RCC 7860 (cell line): ENCODE measurements around the gene TLE3.

Source experiments
- DNase-seq: peaks from one replicate; pipeline ENCODE4 v3.0.0-alpha.2; 2015; ENCODE audit warnings: low spot score
- FAIRE-seq: peaks from 2 replicates; lab custom pipeline; 2012; peaks lifted over from hg19 to GRCh38; lab: Jason Lieb, UNC

The TLE3 gene

GRCh38 chr15:70066004-70066403 lies 31.7 kb downstream of the TLE3 start:
- FAIRE-seq (no peak), DNase-seq (no peak)

DNA sequence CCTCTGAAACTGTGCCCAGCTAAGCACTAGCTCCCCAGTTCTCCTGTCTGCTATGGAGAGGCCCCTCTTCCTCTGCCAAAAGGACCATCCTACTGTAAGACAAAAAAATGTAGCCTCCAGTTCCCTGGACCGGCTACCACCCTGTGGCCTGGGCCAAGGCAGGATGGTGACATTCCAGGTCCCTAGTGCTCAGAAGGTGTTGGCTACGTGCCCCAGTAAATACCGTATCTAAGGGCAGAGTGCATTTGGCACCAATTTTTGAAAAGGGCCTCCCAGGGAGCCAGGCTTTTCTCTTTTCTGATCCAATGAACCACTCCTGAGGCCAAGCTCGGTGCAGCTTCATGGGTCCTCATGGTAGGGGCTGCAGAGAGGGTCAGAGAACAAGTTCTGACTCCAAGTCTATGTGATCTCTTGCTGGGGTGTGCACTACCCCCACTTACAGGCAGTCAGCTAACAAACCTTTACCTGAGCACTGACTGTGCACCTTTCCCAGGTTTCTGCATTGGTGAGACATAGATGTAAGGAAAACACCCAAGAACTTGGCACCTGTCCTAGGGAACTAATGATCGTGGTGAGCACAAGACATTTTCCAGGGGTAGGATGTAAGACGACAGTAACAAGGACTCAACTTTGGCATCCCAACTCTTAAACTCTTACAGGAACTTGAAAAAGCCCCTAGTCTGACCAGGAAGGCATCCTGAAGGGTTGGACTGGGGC lies 32.6 kb downstream of the TLE3 start:
- DNase-seq: no peak
- no peak for FAIRE-seq

DNA sequence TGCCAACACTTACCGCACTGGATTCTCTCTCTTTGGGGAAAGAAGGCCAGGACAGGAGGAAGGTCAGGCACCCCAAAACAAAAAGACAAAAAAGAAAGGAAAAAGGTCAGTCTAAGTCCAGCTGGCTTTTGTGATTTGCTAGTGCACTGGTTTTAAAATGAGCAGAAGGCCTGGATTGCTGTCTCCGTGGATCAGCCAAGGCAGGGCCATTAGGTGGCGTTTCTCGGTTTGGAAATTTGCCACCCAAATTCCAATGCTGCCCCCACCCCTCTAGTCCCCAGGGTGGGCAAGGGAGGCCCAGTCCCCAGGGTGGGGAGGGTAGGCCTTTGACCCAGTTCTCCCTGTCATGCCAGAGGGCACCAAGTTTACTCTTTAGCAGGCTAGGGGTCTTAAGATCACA lies 33.3 kb downstream of the TLE3 start:
- no peak for DNase-seq
- FAIRE-seq: no peak

DNA sequence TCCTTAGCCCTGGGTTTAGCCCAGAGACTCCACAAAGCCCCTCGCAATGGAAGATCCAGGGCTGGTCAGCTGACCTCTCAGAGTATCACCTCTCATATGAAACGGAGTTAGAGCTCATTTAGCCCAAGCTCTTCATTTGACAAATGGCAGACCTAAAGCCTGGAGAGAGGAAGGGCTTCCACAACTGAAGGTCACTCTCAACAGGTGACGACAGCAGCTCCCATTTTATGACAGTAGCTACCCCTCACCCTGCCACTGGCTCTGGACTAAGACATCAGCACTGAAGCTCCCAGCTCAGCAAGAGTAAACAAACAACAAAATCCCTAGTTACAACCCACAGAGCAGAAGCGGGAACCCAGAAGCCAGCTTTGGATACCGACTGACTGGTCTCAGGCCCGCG lies 33.7 kb downstream of the TLE3 start:
- no peak for FAIRE-seq
- DNase-seq: no peak

GRCh38 chr15:70063261-70063925 lies 34.3 kb downstream of the TLE3 start:
- DNase-seq (no peak), FAIRE-seq (no peak)

DNA sequence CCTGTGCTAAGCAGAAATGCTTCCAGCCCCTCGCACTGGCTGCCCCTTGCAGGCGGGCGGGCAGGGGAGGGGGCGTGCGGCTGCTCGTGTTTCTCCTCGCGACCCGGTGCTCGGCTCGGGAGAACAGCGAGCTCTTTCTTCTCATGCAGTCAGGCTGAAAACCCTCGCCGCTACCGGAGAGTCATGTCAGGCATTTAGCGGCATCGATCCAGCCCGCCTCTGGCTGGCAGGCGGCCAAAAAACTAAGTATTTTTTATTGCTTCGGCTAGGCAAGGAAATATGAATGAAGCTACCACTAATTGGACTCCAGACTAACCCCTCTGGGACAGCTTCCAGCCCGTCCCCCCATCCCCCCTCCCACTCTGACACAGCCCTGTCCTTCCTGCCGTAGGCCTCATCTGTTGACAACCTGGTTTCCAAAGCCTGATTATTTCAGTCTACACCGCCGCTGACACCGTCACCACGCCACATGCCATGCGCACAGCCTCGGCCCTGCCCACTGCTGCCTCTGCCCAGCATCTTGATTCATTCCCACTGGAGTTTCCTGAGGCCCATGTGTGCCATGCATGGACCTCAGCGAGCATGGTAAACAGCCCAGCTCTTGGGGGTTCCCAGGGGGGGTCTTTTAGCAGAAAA lies 35.3 kb downstream of the TLE3 start:
- DNase-seq: no peak
- FAIRE-seq: no peak

DNA sequence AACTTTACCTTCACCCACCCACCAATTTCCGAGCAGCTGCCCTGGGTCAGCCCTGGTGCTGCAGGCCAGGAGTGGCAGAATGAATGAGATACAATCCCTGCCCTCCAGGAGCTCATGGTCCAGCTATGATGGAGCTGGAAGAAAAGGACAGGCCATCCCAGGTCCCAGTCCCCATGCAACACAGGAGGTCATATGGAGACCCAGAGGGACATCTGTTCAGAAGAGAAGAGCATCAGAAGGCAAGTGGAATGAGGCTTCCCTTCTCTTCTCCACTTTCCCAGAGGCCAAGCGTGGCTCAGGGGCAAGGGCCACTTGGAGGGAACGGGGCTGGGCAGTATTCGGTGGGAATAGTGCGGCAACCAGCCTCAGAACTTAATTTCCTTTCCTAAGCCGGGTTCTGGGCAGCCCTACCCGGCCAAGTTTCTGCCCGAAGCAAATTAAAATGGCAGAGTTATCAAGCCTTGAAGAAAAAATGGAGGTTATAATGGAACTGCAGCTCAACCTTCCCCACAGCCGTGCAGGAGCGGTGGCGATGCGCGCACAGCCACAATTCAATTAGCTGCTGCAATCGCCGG lies 35.9 kb downstream of the TLE3 start:
- FAIRE-seq: no peak
- DNase-seq: no peak

- DNase-seq: no peak
Observed at GRCh38 chr15:70060993-70061305, 36.8 kb downstream of the TLE3 start.

DNA sequence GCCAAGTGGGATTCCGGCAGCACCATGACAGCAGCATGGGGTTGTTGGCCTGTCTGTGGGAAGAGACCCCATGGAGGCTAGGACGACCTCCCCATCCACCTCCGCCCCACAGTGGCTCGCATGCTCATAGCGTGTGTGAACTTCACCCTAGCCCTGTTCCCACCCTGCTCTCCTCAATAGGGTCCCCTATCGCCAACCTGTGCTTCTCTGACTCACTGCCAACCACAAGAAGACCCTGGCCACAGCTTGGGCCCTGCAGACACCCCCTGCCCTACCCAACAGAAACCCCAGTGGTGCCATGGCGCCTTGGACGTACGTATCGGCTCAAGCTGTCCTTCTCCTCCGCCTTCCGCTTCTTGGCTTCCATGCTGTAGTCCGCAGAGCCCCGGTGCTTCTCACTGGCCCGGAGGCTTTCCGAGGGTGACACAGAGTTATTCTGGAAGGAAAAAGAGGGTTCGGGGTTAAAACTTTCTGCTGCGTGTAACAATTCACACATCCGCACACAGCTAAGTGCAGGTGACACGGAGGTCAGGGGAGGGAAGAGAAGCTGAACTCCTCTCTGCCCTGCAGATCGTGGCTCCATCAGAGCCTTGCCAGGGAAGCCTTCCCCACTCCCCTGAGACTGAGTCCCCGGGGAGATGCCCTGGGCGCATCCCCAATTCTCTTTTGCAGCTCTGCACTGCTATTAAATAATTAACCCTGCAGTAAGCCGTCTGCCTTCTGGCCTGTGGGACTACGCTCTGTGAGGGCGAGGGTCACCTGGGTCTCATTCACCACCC lies 37.3 kb downstream of the TLE3 start:
- no peak for FAIRE-seq
- DNase-seq: no peak

More at GRCh38 chr15:70060993-70061305, 36.8 kb downstream of the TLE3 start:
- FAIRE-seq: no peak

DNA sequence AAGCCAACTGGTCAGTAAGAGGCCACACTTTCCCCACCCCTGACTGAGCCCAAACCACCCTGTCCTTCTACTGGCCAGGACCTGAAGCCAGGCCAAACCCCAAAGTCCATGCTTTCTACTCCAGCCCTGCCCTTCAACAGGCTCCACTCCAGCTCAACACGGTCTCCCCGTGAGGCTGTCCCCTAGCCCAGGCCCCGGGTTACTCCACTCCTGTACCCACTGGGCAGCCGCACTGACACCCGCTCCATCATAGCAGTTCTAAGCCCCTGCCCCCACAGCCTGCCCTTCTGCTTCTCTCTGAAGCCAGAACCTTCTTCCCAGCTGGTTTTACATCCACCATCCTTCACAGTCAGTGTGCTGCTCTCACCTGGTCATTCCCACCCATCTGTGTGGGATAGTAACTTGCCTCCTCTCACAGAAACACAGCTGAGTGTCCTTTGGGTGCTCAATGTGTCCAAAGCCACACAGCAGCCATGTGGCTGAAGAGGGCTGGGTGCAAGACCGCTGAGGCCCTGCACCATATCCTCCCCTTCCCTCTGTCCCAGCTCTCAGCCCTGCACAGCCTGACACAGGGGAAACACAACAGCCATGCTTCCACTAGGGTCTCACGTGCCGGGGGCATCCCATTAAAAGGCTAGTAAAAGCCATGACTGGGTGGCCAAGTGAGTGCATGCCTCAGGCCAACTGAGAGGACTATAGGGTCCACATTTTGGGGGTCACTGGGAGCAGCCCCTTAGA lies 38.1 kb downstream of the TLE3 start:
- no peak for FAIRE-seq

GRCh38 chr15:70058642-70059360 lies 38.9 kb downstream of the TLE3 start:
- DNase-seq: no peak
- FAIRE-seq: no peak

More for the DNA sequence above, 38.1 kb downstream of the TLE3 start:
- no peak for DNase-seq

DNA sequence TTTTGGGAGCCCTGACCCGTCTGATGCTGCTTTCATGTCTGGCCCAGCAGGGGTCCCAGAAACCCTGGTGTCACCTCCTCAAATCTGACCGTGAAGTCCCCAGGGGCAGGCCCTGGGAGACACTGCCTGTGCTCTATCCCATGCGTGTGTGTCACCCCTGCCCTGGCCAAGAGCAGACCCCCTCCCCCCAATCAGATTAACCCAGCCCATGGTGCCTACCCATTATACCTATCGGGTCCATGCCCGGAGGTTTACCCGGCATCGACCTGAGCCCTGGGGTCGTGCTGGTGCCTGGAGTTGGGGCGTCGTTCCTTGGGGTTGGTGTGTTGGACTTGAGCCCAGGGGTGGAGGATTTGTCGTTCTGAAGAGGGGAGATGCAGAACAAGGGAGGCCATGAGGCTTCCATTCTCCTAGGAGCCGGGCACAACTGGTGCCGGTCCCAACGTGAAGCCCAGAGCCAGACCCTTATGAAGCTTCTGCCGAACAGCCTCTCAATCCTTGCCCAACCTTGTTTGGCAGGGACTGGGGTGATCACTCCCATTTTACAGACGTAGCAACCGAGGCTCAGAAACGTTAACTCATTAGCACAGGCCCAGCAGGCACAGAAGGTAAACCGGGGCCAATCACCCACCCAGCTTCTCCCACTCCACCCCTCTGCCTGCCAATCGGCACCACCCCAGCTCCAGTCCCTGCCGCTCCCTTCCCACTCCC lies 39.6 kb downstream of the TLE3 start:
- FAIRE-seq (no peak), DNase-seq (no peak)

DNA sequence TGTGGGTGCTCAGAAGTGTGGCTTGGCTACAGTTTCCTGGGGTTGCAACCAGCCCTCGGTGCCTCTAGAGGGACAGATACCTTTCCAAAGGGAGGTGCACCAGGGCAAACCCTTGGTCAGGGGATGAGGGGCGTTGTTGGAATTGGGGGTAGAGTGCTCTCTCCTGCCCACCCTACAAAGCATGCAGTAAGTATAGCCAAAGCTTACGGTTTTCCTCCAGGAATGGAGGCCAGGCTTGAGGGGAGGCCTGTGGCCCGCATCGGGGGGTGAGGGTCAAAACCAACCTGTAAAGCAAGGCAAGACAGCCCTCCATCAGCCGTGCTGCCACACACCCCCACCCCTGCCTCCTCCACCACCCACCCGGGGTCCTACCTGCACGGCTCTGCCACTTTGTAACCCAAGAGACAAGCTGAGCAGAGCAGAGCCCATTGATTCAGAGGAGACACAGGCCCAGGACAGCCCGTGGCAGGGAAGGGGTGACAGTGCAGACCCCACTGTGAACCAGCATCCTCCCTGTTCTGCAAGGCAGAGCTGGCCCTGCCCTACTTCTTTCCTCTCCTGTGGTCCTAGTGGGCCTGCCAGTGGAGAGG lies 41.5 kb downstream of the TLE3 start:
- DNase-seq: no peak
- FAIRE-seq: no peak

- no peak for DNase-seq
Observed at GRCh38 chr15:70055601-70056051, 42.1 kb downstream of the TLE3 start.

GRCh38 chr15:70054884-70055387 lies 42.8 kb downstream of the TLE3 start:
- no peak for FAIRE-seq
- no peak for DNase-seq

More at GRCh38 chr15:70055601-70056051, 42.1 kb downstream of the TLE3 start:
- FAIRE-seq: no peak

- FAIRE-seq (no peak), DNase-seq (no peak)
Observed at GRCh38 chr15:70054366-70054765, 43.4 kb downstream of the TLE3 start.

- no peak for DNase-seq
- no peak for FAIRE-seq
Observed at GRCh38 chr15:70053716-70054229, 43.9 kb downstream of the TLE3 start.

- DNase-seq (no peak), FAIRE-seq (no peak)
Observed at GRCh38 chr15:70053001-70053715, 44.6 kb downstream of the TLE3 start.
